Left ventricle myocardium inferior (tissue), 1 donor: ENCODE data around the gene MSI2. TPM values are rescaled to one million over a fixed set of nuclear protein-coding genes. Genes with fewer than 3 reads are reported as not detected.

Experiments
- DNase-seq: peaks from one replicate; pipeline ENCODE4 v3.0.0-alpha.2; 2020
- H3K27ac ChIP-seq: fragments of 200-600 bp; replicated peaks from 2 replicates; pipeline ENCODE4 v1.8.0; 2021
- H3K27me3 ChIP-seq: fragments of 200-600 bp; 2 replicates; pipeline ENCODE4 v1.8.0; 2021; ENCODE audit warnings: low read depth
- H3K36me3 ChIP-seq: fragments of 200-600 bp; 2 replicates; pipeline ENCODE4 v1.8.0; 2021
- H3K4me1 ChIP-seq: fragments of 200-600 bp; 2 replicates; pipeline ENCODE4 v1.8.0; 2021
- H3K4me3 ChIP-seq: fragments of 200-600 bp; 2 replicates; pipeline ENCODE4 v1.8.0; 2021; ENCODE audit warnings: mild to moderate bottlenecking, moderate library complexity
- H3K9me3 ChIP-seq: fragments of 200-600 bp; replicated peaks from 2 replicates; pipeline ENCODE4 v1.8.0; 2021
- intact Hi-C: fragments of 100-400 bp; cut with micrococcal nuclease; formaldehyde crosslinking; loops from one replicate; pipeline ENCODE4 v1.11.0; 2022
- total RNA-seq: library from RNA; stranded (reverse); fragmentation: NEBNext Ultra II Directional; extraction: Animal tissue kit (Norgen Biotek cat#: 25700); gene quantifications from one replicate; pipeline ENCODE4 v1.2.1, GENCODE V29; 2021
- TF ChIP-seq, protein P1 (sequence below): fragments of 200-600 bp; IDR thresholded peaks from 2 replicates; pipeline ENCODE4 v1.8.0; 2021; ENCODE audit warnings: antibody characterized with exemption, mild to moderate bottlenecking, borderline replicate concordance
- donor health status: DM: no; HTN: yes; CAD: no; lungs with severe emphysema.

The MSI2 gene
- total RNA-seq, 1 donor from 2014 or later: 118 TPM

DNA sequence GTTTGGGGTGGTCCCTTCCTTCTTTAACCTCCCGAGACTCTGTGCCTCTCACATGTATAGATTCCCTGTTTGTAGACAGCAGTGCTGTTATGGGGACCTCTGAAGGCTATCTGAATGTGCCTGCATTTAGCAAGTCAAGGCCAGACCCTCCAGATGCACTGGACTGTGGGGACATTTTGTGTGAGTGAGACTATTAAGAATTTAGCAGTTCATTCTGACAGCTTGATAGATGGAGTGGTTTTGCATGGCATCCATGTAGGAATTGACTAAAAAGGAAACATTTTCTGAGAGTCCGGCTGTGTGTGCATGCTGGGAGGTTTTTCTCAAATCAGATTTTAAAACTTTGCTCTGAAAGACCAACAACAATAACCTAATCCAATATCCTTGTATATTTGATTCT lies 226.3 kb downstream of the MSI2 start:
- Histone ChIP-seq H3K9me3 (no peaks in the 10 kb centered on the region), H3K4me3 (no peak overlapping the region), H3K27me3 (no peaks in the 10 kb centered on the region), H3K36me3 (no peaks in the 10 kb centered on the region), H3K4me1 (peaks cover 74% of the 10 kb centered on the region), H3K27ac (no peak overlapping the region)
- DNase-seq: no peak
- intact Hi-C loops: no loop called here
- TF ChIP-seq, protein P1, sequence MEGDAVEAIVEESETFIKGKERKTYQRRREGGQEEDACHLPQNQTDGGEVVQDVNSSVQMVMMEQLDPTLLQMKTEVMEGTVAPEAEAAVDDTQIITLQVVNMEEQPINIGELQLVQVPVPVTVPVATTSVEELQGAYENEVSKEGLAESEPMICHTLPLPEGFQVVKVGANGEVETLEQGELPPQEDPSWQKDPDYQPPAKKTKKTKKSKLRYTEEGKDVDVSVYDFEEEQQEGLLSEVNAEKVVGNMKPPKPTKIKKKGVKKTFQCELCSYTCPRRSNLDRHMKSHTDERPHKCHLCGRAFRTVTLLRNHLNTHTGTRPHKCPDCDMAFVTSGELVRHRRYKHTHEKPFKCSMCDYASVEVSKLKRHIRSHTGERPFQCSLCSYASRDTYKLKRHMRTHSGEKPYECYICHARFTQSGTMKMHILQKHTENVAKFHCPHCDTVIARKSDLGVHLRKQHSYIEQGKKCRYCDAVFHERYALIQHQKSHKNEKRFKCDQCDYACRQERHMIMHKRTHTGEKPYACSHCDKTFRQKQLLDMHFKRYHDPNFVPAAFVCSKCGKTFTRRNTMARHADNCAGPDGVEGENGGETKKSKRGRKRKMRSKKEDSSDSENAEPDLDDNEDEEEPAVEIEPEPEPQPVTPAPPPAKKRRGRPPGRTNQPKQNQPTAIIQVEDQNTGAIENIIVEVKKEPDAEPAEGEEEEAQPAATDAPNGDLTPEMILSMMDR: no peak

DNA sequence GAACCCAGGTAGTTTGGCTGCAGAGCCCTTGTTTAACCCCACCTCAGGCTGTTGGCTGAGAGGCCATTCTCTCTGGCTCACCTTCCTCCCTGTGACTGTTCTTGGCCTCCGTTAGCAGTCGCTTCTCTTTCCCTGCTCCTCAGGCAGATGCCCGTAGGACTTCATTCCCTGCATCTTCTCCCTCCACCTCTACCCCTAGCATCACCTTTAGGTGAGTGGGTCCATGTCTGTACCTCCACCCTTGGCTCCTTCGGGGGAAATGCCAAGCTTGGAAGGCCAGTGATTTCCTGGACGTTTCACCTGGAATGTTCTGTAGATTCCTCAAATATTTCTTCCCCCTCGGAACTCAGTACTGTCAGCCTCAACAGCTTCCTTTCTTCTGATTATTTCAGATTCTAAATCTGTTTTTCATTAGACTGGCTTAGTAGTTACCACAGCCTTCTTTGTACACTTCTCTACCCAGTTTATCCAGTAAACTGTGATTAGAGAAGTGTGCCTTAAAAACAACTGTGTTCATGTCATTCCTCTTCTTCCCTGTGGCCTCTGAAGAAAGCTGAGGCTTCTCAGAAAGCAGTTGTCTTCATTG lies 227.9 kb downstream of the MSI2 start:
- H3K27ac ChIP-seq: no peak overlapping the region
- intact Hi-C loops: no loop called here
- no peaks in the 10 kb centered on the region for H3K27me3 ChIP-seq
- peaks cover 74% of the 10 kb centered on the region for H3K4me1 ChIP-seq
- DNase-seq: no peak
- no peak overlapping the region for H3K4me3 ChIP-seq
- no peaks in the 10 kb centered on the region for H3K36me3 ChIP-seq
- H3K9me3 ChIP-seq: no peaks in the 10 kb centered on the region
- TF ChIP-seq, protein P1: no peak

DNA sequence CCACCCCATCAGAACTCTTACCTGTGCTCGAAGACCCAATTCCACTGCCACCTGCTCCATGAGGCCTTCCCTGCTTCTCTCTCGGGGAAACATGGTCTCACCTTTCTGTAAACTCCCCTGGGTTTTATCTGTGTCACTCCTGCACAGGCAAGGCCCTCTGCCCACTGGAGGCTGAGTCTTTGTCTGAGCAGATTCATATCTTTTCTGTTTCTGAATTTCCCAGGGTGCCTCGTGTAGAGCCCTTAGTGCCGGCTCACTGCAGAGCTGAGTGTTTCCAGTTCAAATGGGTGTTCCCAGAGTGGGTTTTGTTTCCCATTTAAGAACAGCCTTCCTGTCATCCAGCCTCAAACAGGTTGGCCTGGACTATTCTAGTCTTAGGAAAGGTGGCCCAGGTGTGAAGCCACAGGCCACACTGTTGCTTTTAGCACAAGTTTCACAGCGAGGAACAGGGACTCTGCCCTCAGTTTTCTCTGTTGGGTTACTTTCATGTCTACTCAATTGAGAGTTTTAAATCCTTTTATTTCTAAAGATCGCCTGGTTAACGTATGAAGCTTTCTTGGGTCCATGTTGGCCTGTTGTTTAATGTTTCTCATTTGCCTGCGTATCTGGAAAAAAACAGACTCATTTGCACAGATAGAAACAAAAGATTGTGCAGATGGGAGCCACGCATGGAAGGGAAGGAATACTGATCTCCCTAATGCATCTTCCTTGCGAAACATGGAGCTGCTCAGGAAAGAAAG lies 228.7 kb downstream of the MSI2 start:
- no peak overlapping the region for H3K4me3 ChIP-seq
- TF ChIP-seq, protein P1: no peak
- no peaks in the 10 kb centered on the region for H3K36me3 ChIP-seq
- no peak for DNase-seq
- intact Hi-C loops: no loop called here
- no peaks in the 10 kb centered on the region for H3K27me3 ChIP-seq
- no peak overlapping the region for H3K27ac ChIP-seq
- H3K9me3 ChIP-seq: no peaks in the 10 kb centered on the region
- H3K4me1 ChIP-seq: peaks cover 74% of the 10 kb centered on the region

DNA sequence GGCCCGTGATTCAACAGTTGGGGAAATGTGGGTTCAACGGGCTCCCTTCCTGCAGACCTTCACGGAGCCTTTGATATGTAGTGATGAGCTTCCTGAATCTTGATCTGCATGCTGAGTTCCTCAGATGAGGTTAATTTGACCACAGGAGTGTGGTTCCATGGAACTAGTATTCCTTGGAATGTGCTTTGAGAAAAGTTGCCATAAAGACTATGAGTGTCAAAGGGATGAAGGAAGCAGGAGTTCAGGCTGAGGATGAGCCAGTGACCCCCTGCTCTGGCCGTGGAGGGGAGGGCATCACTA lies 229.2 kb downstream of the MSI2 start:
- H3K4me3 ChIP-seq: no peak overlapping the region
- H3K4me1 ChIP-seq: peaks cover 74% of the 10 kb centered on the region
- H3K36me3 ChIP-seq: no peaks in the 10 kb centered on the region
- no peak overlapping the region for H3K27ac ChIP-seq
- DNase-seq: no peak
- no peaks in the 10 kb centered on the region for H3K9me3 ChIP-seq
- intact Hi-C loops: no loop called here
- no peaks in the 10 kb centered on the region for H3K27me3 ChIP-seq
- TF ChIP-seq, protein P1: no peak

DNA sequence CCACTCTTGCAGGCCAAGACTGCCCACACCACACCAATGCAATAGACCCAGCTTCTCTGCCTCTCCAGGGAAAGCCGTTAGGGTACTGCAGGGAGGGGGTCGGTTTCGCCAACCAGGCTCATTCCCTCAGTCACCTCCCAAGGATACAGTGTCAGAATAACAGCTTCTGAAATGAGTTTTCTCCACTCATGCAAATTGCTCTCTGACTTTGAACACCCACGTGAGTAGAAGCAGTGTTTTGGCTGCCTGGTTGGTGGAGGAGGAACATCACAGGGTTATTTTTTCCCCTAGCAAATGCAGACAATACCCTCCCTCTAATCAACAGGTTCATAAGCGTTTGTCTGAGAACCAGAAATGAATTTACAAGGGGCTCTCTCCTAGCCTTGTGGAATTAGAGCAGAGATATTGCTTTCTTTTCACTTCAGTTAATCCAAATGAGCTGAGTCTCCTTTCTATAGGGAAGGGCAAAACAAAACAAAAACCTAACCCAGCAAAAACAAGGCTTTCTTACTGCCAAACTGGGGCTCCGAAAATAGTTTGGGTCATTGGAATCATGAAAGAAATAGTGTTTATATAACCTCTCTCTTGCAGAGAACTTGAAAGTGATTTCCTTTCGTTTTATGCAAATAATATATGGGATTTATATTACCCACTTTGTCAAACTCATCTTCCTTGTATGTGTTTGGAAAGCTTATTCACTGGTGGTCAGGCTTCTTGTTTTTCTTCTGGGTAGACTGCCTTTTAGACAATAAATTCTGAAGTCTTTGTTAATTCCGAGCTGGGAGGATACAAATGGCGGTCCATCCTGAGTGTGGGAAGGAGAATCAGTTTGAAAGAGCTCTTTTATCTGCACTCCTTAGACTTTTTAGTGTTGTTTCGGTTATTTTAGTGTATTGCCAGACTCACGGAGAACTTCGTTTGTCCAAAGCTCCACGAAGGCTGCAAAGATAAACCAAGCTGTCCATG lies 229.9 kb downstream of the MSI2 start:
- H3K4me3 ChIP-seq: no peak overlapping the region
- H3K27ac ChIP-seq: peak overlapping the region; percentile 4
- no peak for DNase-seq
- H3K27me3 ChIP-seq: no peaks in the 10 kb centered on the region
- H3K4me1 ChIP-seq: peaks cover 74% of the 10 kb centered on the region
- no peaks in the 10 kb centered on the region for H3K36me3 ChIP-seq
- TF ChIP-seq, protein P1: no peak
- H3K9me3 ChIP-seq: no peaks in the 10 kb centered on the region
- intact Hi-C loops: no loop called here
